H1 (cell line): Measurements from ENCODE around the gene SLC39A9. TPM values are rescaled to one million over a fixed set of nuclear protein-coding genes. Genes with fewer than 3 reads are reported as not detected.

Source experiments
- BCL11A ChIP-seq, 2 experiments: IDR thresholded peaks; one replicate each; pipeline ENCODE4 v1.6.1; 2011; ENCODE audit warnings: low read depth in 2 of 2, low read length in 2 of 2, mild to moderate bottlenecking in 2 of 2
- CHD2 ChIP-seq: IDR thresholded peaks from 2 replicates; pipeline ENCODE4 v1.6.1; 2012; ENCODE audit warnings: low read length, improper control_type of control experiment
- CTBP2 ChIP-seq: IDR thresholded peaks from 2 replicates; pipeline ENCODE4 v1.7.0; 2011; ENCODE audit warnings: borderline replicate concordance, mild to moderate bottlenecking, moderate library complexity, mixed read lengths, low read length; ENCODE audit not compliant: insufficient read depth, insufficient read length
- FOSL1 ChIP-seq: IDR thresholded peaks from 2 replicates; pipeline ENCODE4 v1.6.1; 2011; ENCODE audit warnings: mild to moderate bottlenecking, low read depth, low read length, moderate library complexity; ENCODE audit not compliant: insufficient read depth
- GABPA ChIP-seq: IDR thresholded peaks from 2 replicates; pipeline ENCODE4 v1.6.1; 2011; ENCODE audit warnings: mild to moderate bottlenecking, low read length, moderate library complexity, borderline replicate concordance; ENCODE audit not compliant: insufficient read depth
- GTF2F1 ChIP-seq: IDR thresholded peaks from 2 replicates; pipeline ENCODE4 v1.6.1; 2012; ENCODE audit warnings: low read depth, low read length, improper control_type of control experiment, borderline replicate concordance
- SIN3A ChIP-seq, 2 experiments: IDR thresholded peaks in 1 of 2; conservative IDR thresholded peaks in 1 of 2; 2 replicates each; pipeline ENCODE4 v1.6.1; 2011 to 2012; ENCODE audit warnings: low read length in 2 of 2, improper control_type of control experiment in 1 of 2, low read depth in 1 of 2, mild to moderate bottlenecking in 1 of 2
- SP2 ChIP-seq: IDR thresholded peaks from 2 replicates; pipeline ENCODE4 v1.6.1; 2012; ENCODE audit warnings: mild to moderate bottlenecking, low read length, inconsistent platforms
- TBP ChIP-seq: IDR thresholded peaks from 2 replicates; pipeline ENCODE4 v1.6.1; 2011; ENCODE audit warnings: low read depth, low read length, improper control_type of control experiment
- polyA plus RNA-seq, 7 experiments: library from polyadenylated mRNA; depleted of rRNA in 3 of 7; stranded (reverse) in 5 of 7; unstranded in 2 of 7; fragments of >200 nt in 5 of 7; fragments of 200-250 nt in 2 of 7; gene quantifications; 1 replicate in 5 of 7; 2 replicates in 1 of 7; 4 replicates in 1 of 7; pipeline versions ENCODE4 v1.2.1 to v1.2.3, GENCODE V29; 2011 to 2013; ENCODE audit warnings: missing spikeins in 2 of 7, mixed read lengths in 2 of 7
- total RNA-seq: library from RNA; stranded (reverse); fragmentation: NEBNext Ultra II Directional; extraction: Animal tissue kit (Norgen Biotek cat#: 25700); gene quantifications from 2 replicates; pipeline ENCODE4 v1.2.1, GENCODE V29; 2021
- TF ChIP-seq, protein P1 (sequence below): fragments of 300-600 bp; sonication (generic); IDR thresholded peaks from 2 replicates; pipeline ENCODE4 v1.7.1; 2012; ENCODE audit warnings: low read length, moderate library complexity, mild to moderate bottlenecking, inconsistent platforms; ENCODE audit not compliant: insufficient replicate concordance

SLC39A9 gene
- total and polyA plus RNA-seq, 2 of the 8 experiments (the other 6 are each of a cell fraction or from before 2014, with no cell fraction given) = 31.0 to 44.2 TPM

DNA sequence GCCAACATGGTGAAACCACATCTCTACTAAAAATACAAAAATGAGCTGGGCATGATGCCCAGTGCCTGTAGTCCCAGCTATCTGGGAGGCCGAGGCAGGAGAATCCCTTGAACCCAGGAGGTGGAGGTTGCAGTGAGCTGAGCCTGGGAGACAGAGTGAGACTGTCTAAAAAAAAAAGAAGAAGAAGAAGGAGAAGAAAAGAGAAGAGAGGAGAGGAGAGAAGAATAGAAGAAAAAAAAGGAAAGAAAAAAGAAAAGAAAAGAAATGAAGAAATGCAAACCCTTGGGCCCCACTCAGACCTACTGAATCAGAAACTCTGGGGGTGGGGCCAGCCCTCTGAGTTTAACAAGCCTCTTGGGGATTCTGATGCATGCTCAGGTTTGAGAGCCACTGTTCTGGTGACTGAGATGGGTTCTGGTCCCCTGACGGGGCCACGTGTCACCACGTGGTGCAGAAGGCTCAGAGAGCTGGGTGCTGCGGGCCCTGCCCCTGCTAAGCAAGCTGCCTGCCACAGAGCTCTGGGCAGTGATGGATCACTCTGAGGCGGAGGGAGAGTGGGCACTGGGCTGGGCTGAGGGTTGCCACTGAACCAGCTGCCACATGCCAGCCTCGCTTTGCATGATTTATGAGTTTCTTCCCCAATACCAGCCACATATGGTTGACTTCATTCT is 37.9 kb upstream of the SLC39A9 start (continued):
- TF ChIP-seq, protein P1, sequence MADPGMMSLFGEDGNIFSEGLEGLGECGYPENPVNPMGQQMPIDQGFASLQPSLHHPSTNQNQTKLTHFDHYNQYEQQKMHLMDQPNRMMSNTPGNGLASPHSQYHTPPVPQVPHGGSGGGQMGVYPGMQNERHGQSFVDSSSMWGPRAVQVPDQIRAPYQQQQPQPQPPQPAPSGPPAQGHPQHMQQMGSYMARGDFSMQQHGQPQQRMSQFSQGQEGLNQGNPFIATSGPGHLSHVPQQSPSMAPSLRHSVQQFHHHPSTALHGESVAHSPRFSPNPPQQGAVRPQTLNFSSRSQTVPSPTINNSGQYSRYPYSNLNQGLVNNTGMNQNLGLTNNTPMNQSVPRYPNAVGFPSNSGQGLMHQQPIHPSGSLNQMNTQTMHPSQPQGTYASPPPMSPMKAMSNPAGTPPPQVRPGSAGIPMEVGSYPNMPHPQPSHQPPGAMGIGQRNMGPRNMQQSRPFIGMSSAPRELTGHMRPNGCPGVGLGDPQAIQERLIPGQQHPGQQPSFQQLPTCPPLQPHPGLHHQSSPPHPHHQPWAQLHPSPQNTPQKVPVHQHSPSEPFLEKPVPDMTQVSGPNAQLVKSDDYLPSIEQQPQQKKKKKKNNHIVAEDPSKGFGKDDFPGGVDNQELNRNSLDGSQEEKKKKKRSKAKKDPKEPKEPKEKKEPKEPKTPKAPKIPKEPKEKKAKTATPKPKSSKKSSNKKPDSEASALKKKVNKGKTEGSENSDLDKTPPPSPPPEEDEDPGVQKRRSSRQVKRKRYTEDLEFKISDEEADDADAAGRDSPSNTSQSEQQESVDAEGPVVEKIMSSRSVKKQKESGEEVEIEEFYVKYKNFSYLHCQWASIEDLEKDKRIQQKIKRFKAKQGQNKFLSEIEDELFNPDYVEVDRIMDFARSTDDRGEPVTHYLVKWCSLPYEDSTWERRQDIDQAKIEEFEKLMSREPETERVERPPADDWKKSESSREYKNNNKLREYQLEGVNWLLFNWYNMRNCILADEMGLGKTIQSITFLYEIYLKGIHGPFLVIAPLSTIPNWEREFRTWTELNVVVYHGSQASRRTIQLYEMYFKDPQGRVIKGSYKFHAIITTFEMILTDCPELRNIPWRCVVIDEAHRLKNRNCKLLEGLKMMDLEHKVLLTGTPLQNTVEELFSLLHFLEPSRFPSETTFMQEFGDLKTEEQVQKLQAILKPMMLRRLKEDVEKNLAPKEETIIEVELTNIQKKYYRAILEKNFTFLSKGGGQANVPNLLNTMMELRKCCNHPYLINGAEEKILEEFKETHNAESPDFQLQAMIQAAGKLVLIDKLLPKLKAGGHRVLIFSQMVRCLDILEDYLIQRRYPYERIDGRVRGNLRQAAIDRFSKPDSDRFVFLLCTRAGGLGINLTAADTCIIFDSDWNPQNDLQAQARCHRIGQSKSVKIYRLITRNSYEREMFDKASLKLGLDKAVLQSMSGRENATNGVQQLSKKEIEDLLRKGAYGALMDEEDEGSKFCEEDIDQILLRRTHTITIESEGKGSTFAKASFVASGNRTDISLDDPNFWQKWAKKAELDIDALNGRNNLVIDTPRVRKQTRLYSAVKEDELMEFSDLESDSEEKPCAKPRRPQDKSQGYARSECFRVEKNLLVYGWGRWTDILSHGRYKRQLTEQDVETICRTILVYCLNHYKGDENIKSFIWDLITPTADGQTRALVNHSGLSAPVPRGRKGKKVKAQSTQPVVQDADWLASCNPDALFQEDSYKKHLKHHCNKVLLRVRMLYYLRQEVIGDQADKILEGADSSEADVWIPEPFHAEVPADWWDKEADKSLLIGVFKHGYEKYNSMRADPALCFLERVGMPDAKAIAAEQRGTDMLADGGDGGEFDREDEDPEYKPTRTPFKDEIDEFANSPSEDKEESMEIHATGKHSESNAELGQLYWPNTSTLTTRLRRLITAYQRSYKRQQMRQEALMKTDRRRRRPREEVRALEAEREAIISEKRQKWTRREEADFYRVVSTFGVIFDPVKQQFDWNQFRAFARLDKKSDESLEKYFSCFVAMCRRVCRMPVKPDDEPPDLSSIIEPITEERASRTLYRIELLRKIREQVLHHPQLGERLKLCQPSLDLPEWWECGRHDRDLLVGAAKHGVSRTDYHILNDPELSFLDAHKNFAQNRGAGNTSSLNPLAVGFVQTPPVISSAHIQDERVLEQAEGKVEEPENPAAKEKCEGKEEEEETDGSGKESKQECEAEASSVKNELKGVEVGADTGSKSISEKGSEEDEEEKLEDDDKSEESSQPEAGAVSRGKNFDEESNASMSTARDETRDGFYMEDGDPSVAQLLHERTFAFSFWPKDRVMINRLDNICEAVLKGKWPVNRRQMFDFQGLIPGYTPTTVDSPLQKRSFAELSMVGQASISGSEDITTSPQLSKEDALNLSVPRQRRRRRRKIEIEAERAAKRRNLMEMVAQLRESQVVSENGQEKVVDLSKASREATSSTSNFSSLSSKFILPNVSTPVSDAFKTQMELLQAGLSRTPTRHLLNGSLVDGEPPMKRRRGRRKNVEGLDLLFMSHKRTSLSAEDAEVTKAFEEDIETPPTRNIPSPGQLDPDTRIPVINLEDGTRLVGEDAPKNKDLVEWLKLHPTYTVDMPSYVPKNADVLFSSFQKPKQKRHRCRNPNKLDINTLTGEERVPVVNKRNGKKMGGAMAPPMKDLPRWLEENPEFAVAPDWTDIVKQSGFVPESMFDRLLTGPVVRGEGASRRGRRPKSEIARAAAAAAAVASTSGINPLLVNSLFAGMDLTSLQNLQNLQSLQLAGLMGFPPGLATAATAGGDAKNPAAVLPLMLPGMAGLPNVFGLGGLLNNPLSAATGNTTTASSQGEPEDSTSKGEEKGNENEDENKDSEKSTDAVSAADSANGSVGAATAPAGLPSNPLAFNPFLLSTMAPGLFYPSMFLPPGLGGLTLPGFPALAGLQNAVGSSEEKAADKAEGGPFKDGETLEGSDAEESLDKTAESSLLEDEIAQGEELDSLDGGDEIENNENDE = no peak
- no peak for TF ChIP-seq TBP
- TF ChIP-seq SP2 = no peak
- no peak for TF ChIP-seq CTBP2
- no peak for TF ChIP-seq BCL11A (IDR thresholded peaks at IDR 0.05; ENCODE audit: low read depth in 2 of 2, low read length in 2 of 2)
- TF ChIP-seq SIN3A (conservative IDR thresholded peaks at IDR 0.05 in 1 of 2, IDR thresholded peaks at IDR 0.05 in 1 of 2; ENCODE audit: low read depth in 1 of 2, low read length in 2 of 2) = no peak
- TF ChIP-seq GTF2F1 = no peak
- TF ChIP-seq CHD2 = no peak
- no peak for TF ChIP-seq FOSL1
- no peak for TF ChIP-seq GABPA
